GM18858 (cell line): ENCODE data around the gene SORCS3.

ENCODE experiments used
- ATAC-seq: cut with Tn5 transposase; IDR thresholded peaks from one replicate; pipeline ENCODE4 v1.9.1; 2021; ENCODE audit not compliant: unreplicated experiment

The SORCS3 gene

DNA sequence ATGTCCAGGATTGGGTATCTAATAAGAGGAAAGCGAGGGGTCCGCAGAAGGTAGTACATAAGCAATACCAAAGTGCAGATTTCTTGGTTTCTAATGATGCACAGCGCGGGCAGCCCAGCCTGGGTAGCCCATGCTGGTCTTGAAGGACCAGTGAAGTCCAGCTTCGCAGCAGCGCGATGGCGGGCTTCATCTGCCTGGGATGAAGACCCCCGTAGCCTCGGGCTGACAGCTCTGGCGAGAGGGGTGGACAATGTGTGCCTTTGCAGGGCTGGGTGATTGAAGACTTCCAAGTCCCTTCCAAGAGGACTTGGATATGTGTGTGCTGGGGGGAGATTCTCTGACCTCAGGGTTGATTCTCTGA, 2.2 kb downstream of the SORCS3 start:
- ATAC-seq, result no peak

GRCh38 chr10:104646146-104646545, 5.1 kb downstream of the SORCS3 start:
- ATAC-seq, result no peak

DNA sequence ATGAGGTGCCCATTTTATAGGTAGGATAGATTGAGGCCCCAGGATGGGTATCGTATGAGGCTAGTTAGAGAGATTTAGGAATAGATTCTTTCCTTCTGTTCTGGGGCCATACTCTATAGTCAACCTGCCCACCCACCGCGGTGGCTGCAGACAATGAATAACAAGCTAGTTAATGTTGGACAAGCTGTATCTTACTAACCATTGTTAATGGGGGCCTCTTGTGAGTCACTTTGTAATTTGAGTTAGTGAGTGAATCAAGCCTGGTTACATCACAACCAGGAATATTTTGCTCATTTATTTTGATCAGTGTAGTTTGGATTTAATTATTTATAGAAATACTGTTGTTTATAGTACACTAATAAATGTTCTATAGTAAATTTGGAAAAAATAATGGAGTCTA, 7.3 kb downstream of the SORCS3 start:
- ATAC-seq, result no peak

DNA sequence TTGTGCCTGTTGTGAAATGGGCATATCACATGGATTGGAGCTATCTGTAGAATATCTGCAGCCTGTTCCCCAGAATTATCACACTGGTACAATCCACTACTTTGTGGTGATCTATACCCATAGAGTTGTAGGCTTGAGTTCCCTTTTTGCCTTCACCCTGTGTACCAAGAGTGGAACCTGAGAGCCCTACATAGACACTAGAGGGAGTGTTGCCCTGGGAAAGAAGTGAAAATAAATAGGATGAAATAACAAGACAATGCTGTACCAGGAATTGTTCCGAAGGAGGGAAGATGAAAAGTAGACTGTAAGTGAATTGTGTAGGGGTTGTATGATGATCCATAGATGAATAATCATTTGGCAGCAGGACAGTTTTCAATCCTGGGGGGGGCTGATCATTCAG, 9.0 kb downstream of the SORCS3 start:
- no peak for ATAC-seq

GRCh38 chr10:104650635-104651331, 9.7 kb downstream of the SORCS3 start:
- ATAC-seq, result no peak

GRCh38 chr10:104657036-104657435, 15.9 kb downstream of the SORCS3 start:
- ATAC-seq, result no peak

GRCh38 chr10:104657457-104657856, 16.4 kb downstream of the SORCS3 start:
- no peak for ATAC-seq

DNA sequence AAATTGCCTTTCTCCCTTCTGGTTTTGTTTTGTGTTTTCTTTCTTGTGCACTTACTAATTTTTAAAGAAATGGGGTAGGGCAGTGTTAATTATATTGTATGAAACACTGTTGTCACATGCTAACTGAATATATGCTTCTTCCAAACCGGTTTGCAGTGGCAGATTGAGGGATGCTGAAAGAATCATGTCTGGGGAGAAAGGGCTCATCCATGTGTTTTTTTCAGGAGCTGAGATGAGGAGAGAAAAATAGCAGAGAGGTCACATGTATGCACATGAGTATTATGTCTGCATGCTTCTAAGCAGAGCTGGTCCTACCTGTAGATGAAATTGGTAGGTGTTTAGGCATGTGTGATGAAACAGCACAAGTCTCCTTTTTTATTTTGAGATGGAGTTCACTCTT, 17.0 kb downstream of the SORCS3 start:
- ATAC-seq, result no peak

DNA sequence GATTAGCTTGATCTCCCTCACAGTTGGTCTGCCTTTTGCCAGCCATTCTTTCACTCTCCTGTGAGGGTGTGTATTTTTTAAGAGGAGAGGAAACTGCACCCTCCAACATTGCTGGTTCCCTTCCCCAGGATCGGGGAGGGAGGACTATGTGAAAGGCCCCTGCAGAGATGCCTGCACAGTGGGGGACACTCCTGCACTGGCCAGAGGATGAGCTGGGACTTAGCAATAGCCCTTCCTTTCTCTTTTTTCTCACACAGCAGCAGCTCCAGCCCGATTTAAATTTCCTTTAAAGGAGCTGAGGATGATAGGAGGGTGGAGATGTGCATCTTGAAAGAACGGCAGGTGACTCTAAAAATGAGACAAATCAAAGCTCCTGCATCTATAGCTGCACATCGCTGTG, 18.7 kb downstream of the SORCS3 start:
- ATAC-seq, result no peak

GRCh38 chr10:104663076-104663475, 22.0 kb downstream of the SORCS3 start:
- ATAC-seq, result no peak

DNA sequence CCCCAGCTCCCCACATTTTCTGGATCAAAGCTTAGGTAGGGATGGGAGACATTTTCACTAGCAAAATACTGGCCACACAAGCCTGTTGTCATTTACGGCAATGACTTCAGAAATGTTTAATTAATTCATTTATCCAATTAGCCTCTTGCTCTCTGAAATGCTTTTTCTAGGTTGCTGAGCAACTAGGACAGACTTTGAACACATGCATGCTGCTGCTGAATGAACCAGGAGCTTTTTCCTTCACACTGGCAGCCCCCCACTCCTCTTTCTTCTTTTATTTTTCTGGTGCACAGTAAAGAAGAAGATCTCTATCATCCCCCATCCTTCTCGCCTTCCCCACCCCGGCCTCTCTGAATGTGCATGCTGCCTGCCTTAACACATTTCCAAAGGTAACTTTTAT, 22.5 kb downstream of the SORCS3 start:
- ATAC-seq, result no peak

DNA sequence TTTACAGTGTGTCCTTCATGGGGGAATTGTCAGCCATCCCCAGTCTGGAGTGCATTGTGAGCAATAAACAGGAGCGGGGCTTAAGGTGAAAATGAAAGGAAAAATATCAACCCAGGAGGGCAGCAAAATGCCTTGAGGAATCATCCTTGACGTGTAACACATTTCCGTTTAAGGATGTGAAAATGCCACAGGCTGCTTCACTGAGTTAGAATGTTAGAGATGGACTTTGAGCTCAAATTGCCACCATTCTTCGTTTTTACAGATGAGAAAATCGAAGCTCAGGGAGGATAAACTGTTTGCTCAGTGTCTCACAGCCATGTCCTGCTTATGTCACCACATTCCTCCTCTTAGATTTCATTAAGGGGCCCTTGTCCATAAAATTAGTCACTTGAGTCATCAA, 23.1 kb downstream of the SORCS3 start:
- no peak for ATAC-seq

DNA sequence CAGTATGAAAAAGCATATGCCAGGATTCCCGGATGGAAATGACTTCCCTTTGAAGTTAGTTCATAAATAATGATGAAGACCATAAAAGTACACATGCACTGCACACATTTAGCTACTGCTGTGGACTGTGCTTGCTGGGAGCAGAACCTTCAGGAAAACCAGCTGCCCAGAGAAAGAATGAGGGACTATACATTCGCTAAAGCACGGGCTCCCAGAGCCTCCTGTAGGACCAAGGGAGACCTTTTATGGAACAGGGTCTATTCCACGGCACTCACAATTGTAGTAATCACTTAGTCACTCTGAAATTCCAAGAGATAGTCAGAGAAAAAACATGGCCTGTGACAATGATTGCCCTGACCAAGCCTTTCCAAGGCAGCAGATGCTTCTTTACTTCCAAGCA, 24.1 kb downstream of the SORCS3 start:
- ATAC-seq, result no peak

DNA sequence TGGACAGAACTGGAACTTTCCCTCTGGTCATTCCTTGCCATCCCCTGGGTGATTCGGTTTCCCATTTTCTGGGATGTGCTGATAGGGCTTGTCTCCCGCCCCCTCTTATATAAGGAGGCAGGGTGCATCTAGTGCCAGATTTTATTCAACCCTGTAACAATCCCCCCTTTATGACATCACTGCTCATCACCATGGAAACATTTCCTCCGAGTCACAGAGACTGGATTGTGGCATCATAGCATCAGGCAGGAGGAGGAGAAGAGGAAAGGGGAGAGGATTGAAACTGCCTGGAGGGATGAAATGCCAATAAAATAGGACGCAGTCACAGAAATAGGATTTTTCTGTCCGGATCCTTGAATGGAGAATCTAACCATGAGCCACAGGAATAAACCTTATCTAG, 25.0 kb downstream of the SORCS3 start:
- no peak for ATAC-seq

- ATAC-seq, result no peak
Observed at GRCh38 chr10:104676874-104677273, 35.8 kb downstream of the SORCS3 start.

DNA sequence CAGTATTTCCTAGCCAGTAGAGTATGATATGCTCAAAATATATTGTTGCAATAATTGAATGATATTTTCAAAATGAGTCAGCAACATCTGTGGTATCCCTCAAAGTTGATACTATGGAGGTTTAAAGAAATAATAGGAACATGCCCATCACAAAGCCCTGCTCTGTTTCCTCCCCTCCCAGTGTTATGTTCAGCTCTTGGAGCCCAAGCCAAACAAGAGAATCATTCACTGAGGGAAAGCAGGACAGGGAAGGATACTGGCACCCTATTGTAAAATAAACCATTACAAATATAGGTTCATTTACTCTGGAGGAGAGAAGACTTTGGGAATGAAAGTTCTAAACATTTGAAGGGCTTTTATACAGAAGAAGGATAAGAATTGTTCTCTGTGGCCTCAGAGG, 37.6 kb downstream of the SORCS3 start:
- ATAC-seq, result no peak

DNA sequence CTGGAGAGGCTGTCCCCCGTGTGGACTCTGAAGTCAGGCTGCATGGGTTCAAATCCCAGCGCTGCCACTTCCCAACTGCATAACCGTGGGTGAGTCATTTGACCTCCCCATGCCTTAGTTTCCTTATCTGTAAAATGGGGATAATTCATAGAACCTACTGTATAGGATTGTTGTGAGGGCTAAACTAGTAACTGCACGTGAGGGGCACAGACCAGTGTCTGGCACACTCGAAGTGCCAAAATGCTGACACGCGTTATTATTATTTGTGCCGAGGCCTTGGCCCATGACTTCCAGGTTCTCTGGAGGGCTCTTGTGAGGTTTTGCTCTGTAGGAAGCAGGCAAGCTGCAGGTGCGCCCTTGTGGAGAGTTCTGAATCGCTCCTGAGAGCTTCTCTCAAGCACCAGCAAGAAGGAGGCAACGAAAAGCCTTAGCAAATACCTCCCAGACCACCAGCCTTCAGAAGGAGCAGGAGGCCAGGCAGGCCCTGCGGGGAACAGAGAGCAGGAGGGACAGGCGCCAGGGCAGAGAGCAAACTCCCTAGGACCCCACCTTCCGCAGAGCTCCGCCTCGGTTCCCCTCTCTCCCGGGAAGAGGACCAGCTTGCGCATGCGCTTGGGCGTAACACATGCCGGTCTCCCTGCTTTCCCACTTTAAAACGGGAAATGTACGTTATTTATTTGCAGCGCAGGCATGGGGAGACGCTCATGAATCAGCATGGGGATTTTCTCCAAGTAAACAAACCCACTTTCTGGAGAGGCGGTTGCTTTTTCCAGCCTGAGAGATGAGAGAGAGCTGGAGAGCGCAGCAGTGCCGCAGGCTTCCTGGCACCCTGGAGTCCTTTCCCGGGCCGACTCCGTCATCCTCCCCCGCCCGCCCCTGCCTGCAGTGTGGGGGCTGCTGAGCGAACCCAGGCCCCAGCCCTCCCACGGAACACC, 39.6 kb downstream of the SORCS3 start:
- ATAC-seq, result no peak

DNA sequence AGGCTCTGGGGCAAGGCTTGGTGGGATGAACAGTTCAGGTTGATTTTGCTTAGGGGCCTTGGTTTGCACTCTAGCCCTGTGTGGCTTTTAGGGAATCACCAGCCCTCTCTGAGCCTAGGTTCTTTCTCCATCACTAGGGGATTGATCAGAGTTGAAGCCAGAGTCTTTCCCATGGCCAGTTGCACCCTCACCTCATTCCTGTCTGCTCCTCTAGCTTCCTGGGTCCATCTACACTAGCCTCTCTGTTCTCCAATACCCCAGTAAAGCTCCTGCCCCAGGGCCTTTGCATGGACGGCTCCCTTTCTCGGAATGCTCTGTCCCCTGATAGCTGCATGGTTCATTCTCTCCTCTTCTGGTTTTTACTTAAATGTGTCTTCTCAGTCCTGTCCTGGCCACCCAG, 40.4 kb downstream of the SORCS3 start:
- no peak for ATAC-seq

GRCh38 chr10:104683567-104683966, 42.5 kb downstream of the SORCS3 start:
- ATAC-seq, result no peak

GRCh38 chr10:104686829-104687228, 45.7 kb downstream of the SORCS3 start:
- ATAC-seq, result no peak

DNA sequence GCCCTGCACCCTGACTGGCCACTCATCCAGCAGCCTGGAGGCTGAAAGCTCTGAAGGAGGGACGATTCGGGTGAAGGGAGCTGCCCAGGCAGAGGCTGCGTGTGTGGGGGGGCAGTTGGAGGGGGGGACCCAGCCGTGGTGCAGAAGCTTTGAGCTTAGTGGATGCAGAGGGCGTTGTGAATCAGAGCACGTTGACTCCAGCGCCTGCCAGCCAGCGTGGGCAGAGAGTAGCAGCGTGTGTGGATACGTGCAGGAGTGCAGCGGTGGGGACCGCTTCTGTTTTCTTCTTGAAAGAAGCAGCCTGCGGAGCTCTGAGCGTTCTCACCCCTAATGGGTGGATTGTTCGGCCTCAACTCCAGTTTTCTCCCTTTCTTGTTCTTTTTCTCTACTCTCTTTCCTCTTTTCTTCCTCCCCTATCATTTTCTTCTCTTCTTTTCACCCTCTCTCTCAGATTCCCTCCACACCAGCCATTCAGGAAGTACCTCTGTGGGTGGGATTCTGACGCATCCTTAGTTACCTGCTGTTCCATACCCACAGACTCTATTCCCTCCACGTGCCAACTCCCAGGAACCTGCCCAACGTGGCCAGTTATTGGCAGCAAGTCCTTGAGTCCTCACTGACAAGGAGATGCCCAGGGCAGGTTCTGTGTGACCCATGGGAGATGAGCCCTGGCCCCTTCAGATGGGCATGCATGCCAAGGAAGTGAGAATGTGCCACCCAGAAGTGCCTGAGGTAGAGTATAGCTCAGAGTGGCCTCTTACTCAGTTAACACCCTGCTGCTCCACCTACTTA, 47.4 kb downstream of the SORCS3 start:
- no peak for ATAC-seq

GRCh38 chr10:104689105-104689504, 48.0 kb downstream of the SORCS3 start:
- no peak for ATAC-seq
